ENCODE results near the gene DOCK9.
"Not testable (repeated sequence)": the region's sequence is repeated elsewhere in the genome, so short reads cannot be mapped to it uniquely, and the experiment has no call there.

The DOCK9 gene

GRCh38 chr13:98821372-98822224, 156.3 kb downstream of the DOCK9 start:
- DNase-seq (ENCODE audit: insufficient read length, low spot score) (no peak), FAIRE-seq (no peak)
- TF ChIP-seq PAX5 (IDR thresholded peaks at IDR 0.05; ENCODE audit: insufficient read depth, low read length, severe bottlenecking), result no peak
- no peak for TF ChIP-seq SPI1 (IDR thresholded peaks at IDR 0.05; ENCODE audit: low read depth, low read length)

- DNase-seq (ENCODE audit: insufficient read length, low spot score), result no peak
- FAIRE-seq, result no peak
- no peak for TF ChIP-seq TAF1 (IDR thresholded peaks at IDR 0.05; ENCODE audit: low read depth, low read length)
These were observed 157.0 kb downstream of the DOCK9 start for GRCh38 chr13:98820744-98821371.

GRCh38 chr13:98820300-98820699, 157.6 kb downstream of the DOCK9 start:
- no peak for TF ChIP-seq PAX5 (IDR thresholded peaks at IDR 0.05; ENCODE audit: insufficient read depth, low read length, severe bottlenecking)
- no peak for TF ChIP-seq SPI1 (IDR thresholded peaks at IDR 0.05; ENCODE audit: low read depth, low read length)
- no peak for TF ChIP-seq POU2F2 (IDR thresholded peaks at IDR 0.05; ENCODE audit: low read depth, low read length)
- no peak for TF ChIP-seq POLR2A (IDR thresholded peaks at IDR 0.05; ENCODE audit: low read depth, low read length)
- TF ChIP-seq POLR2AphosphoS5 (IDR thresholded peaks at IDR 0.05; ENCODE audit: low read depth, low read length), result no peak
- no peak for TF ChIP-seq TAF1 (IDR thresholded peaks at IDR 0.05; ENCODE audit: low read depth, low read length)
- DNase-seq (ENCODE audit: insufficient read length, low spot score), result no peak
- no peak for FAIRE-seq

- FAIRE-seq (no peak), DNase-seq (ENCODE audit: insufficient read length, low spot score) (no peak)
- TF ChIP-seq POU2F2 (IDR thresholded peaks at IDR 0.05; ENCODE audit: low read depth, low read length) (no peak), TAF1 (IDR thresholded peaks at IDR 0.05; ENCODE audit: low read depth, low read length) (no peak), POLR2AphosphoS5 (IDR thresholded peaks at IDR 0.05; ENCODE audit: low read depth, low read length) (no peak), PAX5 (IDR thresholded peaks at IDR 0.05; ENCODE audit: insufficient read depth, low read length, severe bottlenecking) (no peak), SPI1 (IDR thresholded peaks at IDR 0.05; ENCODE audit: low read depth, low read length) (no peak), POLR2A (IDR thresholded peaks at IDR 0.05; ENCODE audit: low read depth, low read length) (no peak)
These were observed 158.4 kb downstream of the DOCK9 start for GRCh38 chr13:98819382-98820010.

- DNase-seq (ENCODE audit: insufficient read length, low spot score) (no peak), FAIRE-seq (no peak)
- TF ChIP-seq POLR2AphosphoS5 (IDR thresholded peaks at IDR 0.05; ENCODE audit: low read depth, low read length) (no peak), PAX5 (IDR thresholded peaks at IDR 0.05; ENCODE audit: insufficient read depth, low read length, severe bottlenecking) (no peak), POU2F2 (IDR thresholded peaks at IDR 0.05; ENCODE audit: low read depth, low read length) (no peak), SPI1 (IDR thresholded peaks at IDR 0.05; ENCODE audit: low read depth, low read length) (no peak), TAF1 (IDR thresholded peaks at IDR 0.05; ENCODE audit: low read depth, low read length) (no peak), POLR2A (IDR thresholded peaks at IDR 0.05; ENCODE audit: low read depth, low read length) (no peak)
These were observed 161.5 kb downstream of the DOCK9 start for GRCh38 chr13:98816406-98816805.

- TF ChIP-seq PAX5 (IDR thresholded peaks at IDR 0.05; ENCODE audit: insufficient read depth, low read length, severe bottlenecking), result no peak
- TF ChIP-seq TAF1 (IDR thresholded peaks at IDR 0.05; ENCODE audit: low read depth, low read length), result no peak
- TF ChIP-seq SPI1 (IDR thresholded peaks at IDR 0.05; ENCODE audit: low read depth, low read length), result no peak
- TF ChIP-seq POLR2AphosphoS5 (IDR thresholded peaks at IDR 0.05; ENCODE audit: low read depth, low read length), result no peak
- no peak for TF ChIP-seq POU2F2 (IDR thresholded peaks at IDR 0.05; ENCODE audit: low read depth, low read length)
- no peak for TF ChIP-seq POLR2A (IDR thresholded peaks at IDR 0.05; ENCODE audit: low read depth, low read length)
- no peak for DNase-seq (ENCODE audit: insufficient read length, low spot score)
- no peak for FAIRE-seq
These were observed 163.9 kb downstream of the DOCK9 start for GRCh38 chr13:98813993-98814392.

- FAIRE-seq, result not testable (repeated sequence)
These were observed 165.6 kb downstream of the DOCK9 start for GRCh38 chr13:98812186-98812790.

GRCh38 chr13:98810746-98811145, 167.1 kb downstream of the DOCK9 start:
- no peak for TF ChIP-seq TAF1 (IDR thresholded peaks at IDR 0.05; ENCODE audit: low read depth, low read length)
- TF ChIP-seq POLR2AphosphoS5 (IDR thresholded peaks at IDR 0.05; ENCODE audit: low read depth, low read length), result no peak
- no peak for TF ChIP-seq POU2F2 (IDR thresholded peaks at IDR 0.05; ENCODE audit: low read depth, low read length)
- no peak for TF ChIP-seq POLR2A (IDR thresholded peaks at IDR 0.05; ENCODE audit: low read depth, low read length)
- no peak for TF ChIP-seq PAX5 (IDR thresholded peaks at IDR 0.05; ENCODE audit: insufficient read depth, low read length, severe bottlenecking)
- TF ChIP-seq SPI1 (IDR thresholded peaks at IDR 0.05; ENCODE audit: low read depth, low read length), result no peak
- FAIRE-seq, result no peak
- DNase-seq (ENCODE audit: insufficient read length, low spot score), result no peak

More at GRCh38 chr13:98812186-98812790, 165.6 kb downstream of the DOCK9 start:
- not testable (repeated sequence) for DNase-seq (ENCODE audit: insufficient read length, low spot score)

- TF ChIP-seq POU2F2 (IDR thresholded peaks at IDR 0.05; ENCODE audit: low read depth, low read length) (no peak), SPI1 (IDR thresholded peaks at IDR 0.05; ENCODE audit: low read depth, low read length) (no peak), TAF1 (IDR thresholded peaks at IDR 0.05; ENCODE audit: low read depth, low read length) (no peak), POLR2AphosphoS5 (IDR thresholded peaks at IDR 0.05; ENCODE audit: low read depth, low read length) (no peak), POLR2A (IDR thresholded peaks at IDR 0.05; ENCODE audit: low read depth, low read length) (no peak), PAX5 (IDR thresholded peaks at IDR 0.05; ENCODE audit: insufficient read depth, low read length, severe bottlenecking) (no peak)
- FAIRE-seq (no peak), DNase-seq (ENCODE audit: insufficient read length, low spot score) (no peak)
These were observed 168.5 kb downstream of the DOCK9 start for GRCh38 chr13:98809345-98809777.
